ENCODE measurements around the gene DHRS11. TPM values are rescaled to one million over a fixed set of nuclear protein-coding genes. Genes with fewer than 3 reads are reported as not detected.

DHRS11 gene
- total RNA-seq, 4 donors from 2014 or later = 5.3 to 7.1 (median 6.0) TPM

- 64% methylated on average over 12 of the region's 12 CpGs for WGBS
- intact Hi-C loops (cut with DNase I) = no loop called here
- Histone ChIP-seq H3K36me3 (no peaks in the 10 kb centered on the region), H3K9me3 (no peaks in the 10 kb centered on the region), H3K27ac (replicated peaks in 1 of 4) (no peak overlapping the region), H3K4me3 (no peak overlapping the region), H3K27me3 (peaks cover 0 to 49% (median 0%) of the 10 kb centered on the region in 4 donors), H3K4me1 (peaks cover 2 to 7% (median 5%) of the 10 kb centered on the region in 4 donors)
- no peak for DNase-seq (ENCODE audit: extremely low spot score)
- no peak for TF ChIP-seq POLR2AphosphoS5 (IDR thresholded peaks at IDR 0.05)
- no peak for TF ChIP-seq EP300 (IDR thresholded peaks at IDR 0.05)
- TF ChIP-seq POLR2A (IDR thresholded peaks at IDR 0.05; ENCODE audit: low read depth) = no peak
- TF ChIP-seq CTCF (IDR thresholded peaks at IDR 0.05) = no peak
Observed at GRCh38 chr17:36627101-36627500, 35.4 kb downstream of the DHRS11 start.

- intact Hi-C loops (cut with DNase I) = no loop called here
- no peak overlapping the region for H3K27ac ChIP-seq (replicated peaks in 1 of 4)
- H3K27me3 ChIP-seq = peaks cover 0 to 61% (median 0%) of the 10 kb centered on the region in 4 donors
- no peak overlapping the region for H3K4me3 ChIP-seq
- H3K4me1 ChIP-seq = peaks cover 2 to 13% (median 5%) of the 10 kb centered on the region in 4 donors
- no peaks in the 10 kb centered on the region for H3K9me3 ChIP-seq
- TF ChIP-seq POLR2AphosphoS5 (IDR thresholded peaks at IDR 0.05) (no peak), POLR2A (IDR thresholded peaks at IDR 0.05; ENCODE audit: low read depth) (no peak), CTCF (IDR thresholded peaks at IDR 0.05) (no peak), EP300 (IDR thresholded peaks at IDR 0.05) (no peak)
- H3K36me3 ChIP-seq = no peaks in the 10 kb centered on the region
- no peak for DNase-seq (ENCODE audit: extremely low spot score)
- 100% methylated on average over 2 of the region's 2 CpGs for WGBS
Observed at GRCh38 chr17:36628576-36628975, 36.9 kb downstream of the DHRS11 start.

GRCh38 chr17:36629252-36629847, 37.7 kb downstream of the DHRS11 start:
- no peaks in the 10 kb centered on the region for H3K9me3 ChIP-seq
- TF ChIP-seq CTCF (IDR thresholded peaks at IDR 0.05) = peak in 2 of 3 experiments; percentile 94 to 97
- no peak for TF ChIP-seq POLR2A (IDR thresholded peaks at IDR 0.05; ENCODE audit: low read depth)
- intact Hi-C loops (cut with DNase I) = loop anchor here (1.0 kb wide), 1 partner anchor 418 kb away; no protein-coding TSS in a partner anchor
- 0% methylated on average over 4 of the region's 14 CpGs for WGBS
- H3K4me3 ChIP-seq = no peak overlapping the region
- peaks cover 0 to 69% (median 0%) of the 10 kb centered on the region in 4 donors for H3K27me3 ChIP-seq
- peaks cover 2 to 15% (median 5%) of the 10 kb centered on the region in 4 donors for H3K4me1 ChIP-seq
- no peak overlapping the region for H3K27ac ChIP-seq (replicated peaks in 1 of 4)
- DNase-seq (ENCODE audit: extremely low spot score) = no peak
- H3K36me3 ChIP-seq = no peaks in the 10 kb centered on the region

- no peaks in the 10 kb centered on the region for H3K9me3 ChIP-seq
- H3K4me1 ChIP-seq = peaks cover 2 to 15% (median 5%) of the 10 kb centered on the region in 4 donors
- 76% methylated on average over 8 of the region's 8 CpGs for WGBS
- H3K27ac ChIP-seq (replicated peaks in 1 of 4) = no peak overlapping the region
- DNase-seq (ENCODE audit: extremely low spot score) = no peak
- TF ChIP-seq POLR2A (IDR thresholded peaks at IDR 0.05; ENCODE audit: low read depth) (no peak), EP300 (IDR thresholded peaks at IDR 0.05) (no peak), CTCF (IDR thresholded peaks at IDR 0.05) (no peak), POLR2AphosphoS5 (IDR thresholded peaks at IDR 0.05) (no peak)
- H3K36me3 ChIP-seq = no peaks in the 10 kb centered on the region
- intact Hi-C loops (cut with DNase I) = loop anchor here (1.0 kb wide), 1 partner anchor 417 kb away; no protein-coding TSS in a partner anchor
- no peak overlapping the region for H3K4me3 ChIP-seq
- peaks cover 0 to 76% (median 0%) of the 10 kb centered on the region in 4 donors for H3K27me3 ChIP-seq
Observed at GRCh38 chr17:36629970-36630502, 38.4 kb downstream of the DHRS11 start.
